Sigmoid colon (tissue), 4 donors: ENCODE results near the gene CNKSR1.

Experiments
- EP300 ChIP-seq, 4 donors: sonication (generic); formaldehyde crosslinking; IDR thresholded peaks; one replicate each; pipeline ENCODE4 v1.6.1; 2017; ENCODE audit warnings: antibody characterized with exemption in 4 of 4
- POLR2AphosphoS5 ChIP-seq, 4 donors: sonication (generic); formaldehyde crosslinking; IDR thresholded peaks; one replicate each; pipeline ENCODE4 v1.6.1; 2017; ENCODE audit warnings: antibody characterized with exemption in 4 of 4
- TF ChIP-seq, protein P1 (sequence below), 4 experiments: fragments of 450-650 bp in 3 of 4; fragments of 200-600 bp in 1 of 4; IDR thresholded peaks; one replicate each; pipeline ENCODE4 v1.5.1; 2016 to 2019; ENCODE audit warnings: antibody characterized with exemption in 4 of 4, mild to moderate bottlenecking in 3 of 4, moderate library complexity in 2 of 4

GRCh38 chr1:26181586-26182382 lies 4.5 kb downstream of the CNKSR1 start:
- TF ChIP-seq, protein P1, sequence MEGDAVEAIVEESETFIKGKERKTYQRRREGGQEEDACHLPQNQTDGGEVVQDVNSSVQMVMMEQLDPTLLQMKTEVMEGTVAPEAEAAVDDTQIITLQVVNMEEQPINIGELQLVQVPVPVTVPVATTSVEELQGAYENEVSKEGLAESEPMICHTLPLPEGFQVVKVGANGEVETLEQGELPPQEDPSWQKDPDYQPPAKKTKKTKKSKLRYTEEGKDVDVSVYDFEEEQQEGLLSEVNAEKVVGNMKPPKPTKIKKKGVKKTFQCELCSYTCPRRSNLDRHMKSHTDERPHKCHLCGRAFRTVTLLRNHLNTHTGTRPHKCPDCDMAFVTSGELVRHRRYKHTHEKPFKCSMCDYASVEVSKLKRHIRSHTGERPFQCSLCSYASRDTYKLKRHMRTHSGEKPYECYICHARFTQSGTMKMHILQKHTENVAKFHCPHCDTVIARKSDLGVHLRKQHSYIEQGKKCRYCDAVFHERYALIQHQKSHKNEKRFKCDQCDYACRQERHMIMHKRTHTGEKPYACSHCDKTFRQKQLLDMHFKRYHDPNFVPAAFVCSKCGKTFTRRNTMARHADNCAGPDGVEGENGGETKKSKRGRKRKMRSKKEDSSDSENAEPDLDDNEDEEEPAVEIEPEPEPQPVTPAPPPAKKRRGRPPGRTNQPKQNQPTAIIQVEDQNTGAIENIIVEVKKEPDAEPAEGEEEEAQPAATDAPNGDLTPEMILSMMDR (IDR thresholded peaks at IDR 0.05), result no peak
- TF ChIP-seq EP300 (IDR thresholded peaks at IDR 0.05) (no peak), POLR2AphosphoS5 (IDR thresholded peaks at IDR 0.05) (no peak)
